ENCODE measurements around the gene MVB12B.

- no peak for TF ChIP-seq YY1 (IDR thresholded peaks at IDR 0.05; ENCODE audit: insufficient read depth, insufficient read length)
- no peak for TF ChIP-seq ZNF274 (IDR thresholded peaks at IDR 0.05; ENCODE audit: low read depth, low read length)
These were observed 39.3 kb upstream of the MVB12B start for GRCh38 chr9:126287166-126287866.
